ENCODE results near the gene ADAMTS12. TPM values are rescaled to one million over a fixed set of nuclear protein-coding genes. Genes with fewer than 3 reads are reported as not detected.

Gene ADAMTS12
- total RNA-seq: not detected
- not detected for total RNA-seq (2013)

GRCh38 chr5:33891788-33892619, at the start of gene ADAMTS12:
Gene ADAMTS12 (minus strand): TSS chr5:33891990. CDS start chr5:33891856, 134 bp downstream.
- WGBS (ENCODE audit: insufficient coverage): 10% methylated on average over 45 of the region's 45 CpGs
- Mint-ChIP-seq H3K36me3 (no peaks in the 10 kb centered on the region), H3K4me3 (no peak within 1 kb of the TSS), H3K27me3 (ENCODE audit: low read depth in 2 of 2) (peaks cover 35 to 64% of the 10 kb centered on the region in 2 donors), H3K4me1 (no peaks in the 10 kb centered on the region), H3K27ac (no peak within 1 kb of the TSS), H3K9me3 (peaks cover 0 to 7% of the 10 kb centered on the region in 2 donors)
- H3K27me3 ChIP-seq (ENCODE audit: control insufficient read depth, insufficient read depth, low read length): peaks cover 26% of the 10 kb centered on the region
- peaks cover 3% of the 10 kb centered on the region for H3K4me1 ChIP-seq (ENCODE audit: control insufficient read depth, insufficient read depth, low read length)
- no peak for DNase-seq
- intact Hi-C loops (cut with micrococcal nuclease): no loop called here
- no peaks in the 10 kb centered on the region for H3K36me3 ChIP-seq (ENCODE audit: control insufficient read depth, insufficient read depth, low read length)
- no peak within 1 kb of the TSS for H3K27ac ChIP-seq (ENCODE audit: low read length)
- H3K9me3 ChIP-seq (ENCODE audit: control insufficient read depth, insufficient read depth, low read length): no peaks in the 10 kb centered on the region
- no peak for ATAC-seq
- H3K4me3 ChIP-seq (ENCODE audit: low read length): no peak within 1 kb of the TSS
- TF ChIP-seq CTCF (IDR thresholded peaks at IDR 0.05): no peak

GRCh38 chr5:33941090-33941489, 49.3 kb upstream of the ADAMTS12 start:
- ATAC-seq (no peak), DNase-seq (no peak)
- Mint-ChIP-seq H3K4me1 (no peaks in the 10 kb centered on the region), H3K27ac (no peak overlapping the region), H3K4me3 (no peak overlapping the region), H3K27me3 (ENCODE audit: low read depth in 2 of 2) (peaks cover 36 to 53% of the 10 kb centered on the region in 2 donors), H3K9me3 (no peaks in the 10 kb centered on the region), H3K36me3 (no peaks in the 10 kb centered on the region)
- no peak for TF ChIP-seq CTCF (IDR thresholded peaks at IDR 0.05)
- no peaks in the 10 kb centered on the region for H3K9me3 ChIP-seq (ENCODE audit: control insufficient read depth, insufficient read depth, low read length)
- intact Hi-C loops (cut with micrococcal nuclease): no loop called here
- WGBS (ENCODE audit: insufficient coverage): 94% methylated on average over 4 of the region's 5 CpGs
- H3K36me3 ChIP-seq (ENCODE audit: control insufficient read depth, insufficient read depth, low read length): no peaks in the 10 kb centered on the region
- no peak overlapping the region for H3K27ac ChIP-seq (ENCODE audit: low read length)
- peaks cover 12% of the 10 kb centered on the region for H3K27me3 ChIP-seq (ENCODE audit: control insufficient read depth, insufficient read depth, low read length)
- no peaks in the 10 kb centered on the region for H3K4me1 ChIP-seq (ENCODE audit: control insufficient read depth, insufficient read depth, low read length)
- no peak overlapping the region for H3K4me3 ChIP-seq (ENCODE audit: low read length)

GRCh38 chr5:33939556-33940262, 47.9 kb upstream of the ADAMTS12 start:
- Histone ChIP-seq H3K4me3 (ENCODE audit: low read length) (no peak overlapping the region), H3K9me3 (ENCODE audit: control insufficient read depth, insufficient read depth, low read length) (no peaks in the 10 kb centered on the region), H3K4me1 (ENCODE audit: control insufficient read depth, insufficient read depth, low read length) (no peaks in the 10 kb centered on the region), H3K27ac (ENCODE audit: low read length) (no peak overlapping the region), H3K27me3 (ENCODE audit: control insufficient read depth, insufficient read depth, low read length) (peaks cover 12% of the 10 kb centered on the region), H3K36me3 (ENCODE audit: control insufficient read depth, insufficient read depth, low read length) (no peaks in the 10 kb centered on the region)
- TF ChIP-seq CTCF (IDR thresholded peaks at IDR 0.05): no peak
- peaks cover 31 to 58% of the 10 kb centered on the region in 2 donors for H3K27me3 Mint-ChIP-seq (ENCODE audit: low read depth in 2 of 2)
- H3K4me1 Mint-ChIP-seq: no peaks in the 10 kb centered on the region
- H3K36me3 Mint-ChIP-seq: no peaks in the 10 kb centered on the region
- DNase-seq (no peak), ATAC-seq (no peak)
- H3K4me3 Mint-ChIP-seq: no peak overlapping the region
- H3K9me3 Mint-ChIP-seq: no peaks in the 10 kb centered on the region
- 86% methylated on average over 7 of the region's 8 CpGs for WGBS (ENCODE audit: insufficient coverage)
- intact Hi-C loops (cut with micrococcal nuclease): no loop called here
- no peak overlapping the region for H3K27ac Mint-ChIP-seq
